HepG2 (cell line): Measurements from ENCODE around the gene HOPX.

Source experiments
- AGO1 ChIP-seq: fragments of 200-400 bp; formaldehyde crosslinking; IDR thresholded peaks from 2 replicates; pipeline ENCODE4 v1.6.1; 2017; ENCODE audit warnings: mild to moderate bottlenecking, low read depth, low read length, moderate library complexity; ENCODE audit not compliant: poor library complexity, severe bottlenecking
- CREM ChIP-seq, 2 experiments: sonication (generic) in 1 of 2; formaldehyde crosslinking in 1 of 2; IDR thresholded peaks; 2 replicates each; pipeline versions ENCODE4 v1.4.0 to v1.6.1; 2016 to 2020; ENCODE audit warnings: antibody characterized with exemption in 1 of 2, mild to moderate bottlenecking in 1 of 2, missing genetic modification reagents in 1 of 2
- POLR2A ChIP-seq, 2 experiments: IDR thresholded peaks; 2 replicates each; pipeline ENCODE4 v1.6.1; 2011; ENCODE audit warnings: low read depth in 2 of 2, low read length in 2 of 2, mild to moderate bottlenecking in 1 of 2, moderate library complexity in 1 of 2; ENCODE audit not compliant: insufficient read depth in 1 of 2
- REST ChIP-seq, 2 experiments: IDR thresholded peaks; 2 replicates each; pipeline ENCODE4 v1.6.1; 2011 to 2012; ENCODE audit warnings: low read length in 2 of 2, borderline replicate concordance in 1 of 2, low read depth in 1 of 2, mild to moderate bottlenecking in 1 of 2, moderate library complexity in 1 of 2
- ZNF609 ChIP-seq: sonication (generic); formaldehyde crosslinking; IDR thresholded peaks from 2 replicates; pipeline ENCODE4 v1.4.0; 2020; ENCODE audit warnings: mild to moderate bottlenecking, missing genetic modification reagents, borderline replicate concordance

GRCh38 chr4:56665781-56666180, 15.3 kb downstream of the HOPX start:
- TF ChIP-seq POLR2A (IDR thresholded peaks at IDR 0.05; ENCODE audit: insufficient read depth in 1 of 2, low read depth in 2 of 2, low read length in 2 of 2) (no peak), CREM (IDR thresholded peaks at IDR 0.05) (no peak), CREM (CRISPR knock-in tag; IDR thresholded peaks at IDR 0.05) (no peak), ZNF609 (no peak), REST (IDR thresholded peaks at IDR 0.05; ENCODE audit: borderline replicate concordance in 1 of 2, low read depth in 1 of 2, low read length in 2 of 2) (no peak), AGO1 (no peak)
